ENCODE measurements around the gene KCNA10.

The KCNA10 gene

DNA sequence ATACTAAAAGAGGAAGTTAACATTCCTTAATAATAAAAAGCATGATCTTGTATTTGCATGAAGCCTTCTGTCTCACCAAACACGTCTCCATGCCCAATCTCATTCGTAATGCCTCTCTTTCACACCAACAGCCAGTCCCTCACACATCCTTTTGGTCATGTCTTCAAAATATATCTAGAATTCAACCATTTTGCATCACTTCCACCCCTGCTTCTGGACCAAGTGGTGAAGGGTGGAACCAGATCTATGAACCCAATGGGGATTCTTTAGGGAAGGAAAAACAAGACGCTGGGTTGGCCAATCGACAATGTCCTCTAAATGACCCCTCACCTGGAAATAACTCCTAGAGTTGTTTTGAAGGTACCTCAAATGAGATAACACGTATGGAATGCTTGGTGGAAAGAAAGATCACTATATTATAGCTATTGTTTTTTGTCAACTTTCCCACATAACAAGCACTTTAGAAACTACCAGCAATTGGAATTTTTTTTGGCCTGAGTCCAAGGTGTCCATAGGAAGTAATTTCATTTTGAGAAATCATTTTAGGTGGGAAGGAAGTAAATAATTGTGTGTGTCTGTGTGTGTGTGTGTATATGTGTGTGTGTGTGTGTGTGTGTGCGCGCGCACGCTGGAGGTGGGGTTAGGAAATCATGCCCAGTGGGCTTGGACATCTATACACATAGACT lies at the start of gene KCNA10:
Gene KCNA10 (minus strand): TSS at position 51 of the 686 bp plus-strand sequence. CDS start 388 bp downstream, outside the sequence.
- DNase-seq = no peak

DNA sequence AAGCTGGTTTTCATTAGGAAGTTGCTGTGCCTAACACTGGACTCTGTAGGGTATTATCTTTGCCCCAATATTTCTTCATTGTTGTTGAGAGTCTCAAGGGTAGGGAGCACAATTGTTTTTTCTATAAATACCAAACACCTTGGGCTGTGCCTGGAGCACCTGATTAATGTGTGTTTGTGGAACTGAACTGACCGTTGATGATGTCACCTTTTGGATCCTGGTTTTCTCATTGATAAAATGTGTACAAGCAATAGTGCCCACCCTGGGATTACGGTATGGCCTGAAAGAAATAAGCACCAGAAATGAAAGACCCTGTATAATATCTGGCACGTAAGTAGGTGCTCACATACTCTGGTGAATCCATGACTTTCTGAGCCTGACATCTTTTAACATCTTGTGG lies 47.9 kb upstream of the KCNA10 start:
- DNase-seq = no peak

DNA sequence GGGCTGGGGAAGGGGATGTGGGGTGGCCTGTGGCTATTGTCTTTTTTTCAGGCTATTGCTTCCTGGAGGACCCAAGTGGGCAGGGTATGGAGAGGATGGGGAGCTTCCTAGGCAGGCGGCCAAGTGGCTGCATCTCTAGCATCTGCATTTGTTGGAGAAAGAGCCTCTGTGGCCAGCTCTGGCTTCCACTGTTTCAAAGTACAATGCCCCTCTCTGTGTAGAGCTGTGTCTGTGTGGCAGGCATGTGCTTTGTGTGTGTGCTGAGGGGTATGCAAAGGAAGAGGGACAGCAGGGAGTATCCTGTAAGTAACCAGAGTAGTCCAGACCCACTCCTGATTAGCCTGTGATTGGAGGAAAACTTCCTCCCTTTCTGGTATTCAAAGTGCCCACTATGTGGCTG lies 46.6 kb upstream of the KCNA10 start:
- DNase-seq = peak in 54 of 56 donors; percentile 28 to 94 (median 83)

DNA sequence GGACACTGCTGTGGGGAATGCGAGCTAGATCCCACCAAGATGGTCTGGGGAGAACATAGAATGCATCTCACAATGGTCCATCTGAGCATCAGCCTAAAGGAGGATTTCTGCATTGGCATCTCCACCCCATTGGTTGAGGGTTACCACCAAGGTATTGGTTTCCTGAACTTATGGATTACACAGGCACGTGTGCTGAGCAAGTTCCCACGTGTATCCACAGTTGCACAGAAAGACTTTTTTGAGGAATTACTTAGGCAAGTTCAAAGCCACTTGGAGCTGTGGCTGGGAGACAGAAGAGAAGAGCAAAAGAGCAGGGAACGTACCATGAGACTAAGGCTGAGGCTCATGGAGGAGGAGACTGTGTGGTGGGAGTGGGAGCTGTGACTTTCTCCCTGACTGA lies 44.1 kb upstream of the KCNA10 start:
- no peak for DNase-seq

DNA sequence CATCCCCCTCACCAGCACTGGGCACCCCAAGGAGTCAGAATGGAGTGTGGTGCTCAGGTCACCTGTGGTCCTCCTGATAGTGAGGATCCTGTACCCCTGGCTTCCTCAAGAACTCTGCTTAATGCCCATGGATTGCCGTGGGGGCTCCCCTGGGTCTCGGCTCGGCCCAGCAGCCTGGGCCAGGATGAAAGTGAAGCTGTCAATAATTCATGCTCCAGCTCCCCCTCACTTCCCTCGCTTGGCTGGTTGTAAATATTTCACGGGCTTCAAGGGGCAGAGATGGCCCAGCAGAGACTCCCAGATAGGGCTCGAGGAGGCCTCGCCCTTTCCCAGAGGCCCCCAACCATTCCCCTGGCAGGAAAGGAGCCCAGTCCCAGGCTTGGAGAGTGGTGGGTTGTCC lies 42.6 kb upstream of the KCNA10 start:
- no peak for DNase-seq

DNA sequence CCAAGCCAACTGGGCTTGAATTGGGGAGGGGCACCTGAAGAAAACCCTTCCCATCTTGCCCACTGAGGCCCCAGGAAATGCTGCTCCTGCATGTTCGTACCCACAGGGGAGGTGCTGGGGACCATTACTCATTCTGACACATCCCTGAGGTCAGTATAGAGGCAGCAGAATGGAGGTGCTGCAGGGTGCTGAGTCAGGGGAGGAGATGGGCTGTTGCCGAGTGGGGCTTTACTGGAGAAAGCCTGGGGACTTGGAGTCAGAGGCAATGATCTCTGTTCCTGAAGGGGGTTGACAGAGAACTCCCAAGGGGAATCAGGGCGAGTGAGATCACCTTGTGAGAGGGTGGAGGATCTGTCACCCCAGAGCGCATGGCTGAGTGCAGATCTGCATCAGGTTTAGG lies 40.2 kb upstream of the KCNA10 start:
- no peak for DNase-seq

DNA sequence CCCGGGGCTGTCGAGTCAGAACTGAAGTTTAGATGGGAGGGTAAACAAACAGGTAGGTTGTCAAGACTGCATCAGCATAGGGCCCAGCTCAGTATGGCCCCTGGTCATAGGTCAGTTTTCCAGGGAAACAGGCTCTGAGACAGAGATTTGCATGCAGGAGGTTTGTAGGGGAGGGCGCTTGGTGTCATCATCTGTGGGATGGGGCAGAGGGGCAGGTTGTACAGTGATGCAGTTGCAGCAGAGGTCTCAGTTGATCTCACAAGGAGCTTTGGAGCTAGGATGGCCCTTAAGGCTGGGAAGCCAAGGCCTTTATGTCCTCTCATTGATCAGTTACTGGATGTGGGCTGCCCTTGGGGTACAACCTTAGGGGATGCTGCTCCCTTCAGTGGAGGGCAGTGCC lies 38.5 kb upstream of the KCNA10 start:
- DNase-seq = no peak

DNA sequence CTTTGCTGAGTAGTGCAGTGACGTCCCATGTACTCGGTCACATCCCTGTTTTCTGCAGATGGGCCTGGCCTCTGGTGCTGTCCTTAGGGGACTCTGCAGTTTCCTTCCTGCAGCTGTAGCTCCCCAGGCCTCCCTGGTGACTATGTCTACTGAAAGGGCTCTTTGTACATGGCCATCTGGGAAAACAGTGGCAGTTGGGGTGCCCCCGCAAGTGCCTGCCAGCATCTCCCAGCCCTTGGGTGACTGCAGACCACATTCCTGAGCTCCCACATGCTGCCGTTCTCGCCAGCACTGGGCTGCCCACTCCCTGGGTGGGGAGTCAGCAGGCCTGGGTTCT lies 37.5 kb upstream of the KCNA10 start:
- DNase-seq = peak in 55 of 56 donors; percentile 49 to 97 (median 91)

DNA sequence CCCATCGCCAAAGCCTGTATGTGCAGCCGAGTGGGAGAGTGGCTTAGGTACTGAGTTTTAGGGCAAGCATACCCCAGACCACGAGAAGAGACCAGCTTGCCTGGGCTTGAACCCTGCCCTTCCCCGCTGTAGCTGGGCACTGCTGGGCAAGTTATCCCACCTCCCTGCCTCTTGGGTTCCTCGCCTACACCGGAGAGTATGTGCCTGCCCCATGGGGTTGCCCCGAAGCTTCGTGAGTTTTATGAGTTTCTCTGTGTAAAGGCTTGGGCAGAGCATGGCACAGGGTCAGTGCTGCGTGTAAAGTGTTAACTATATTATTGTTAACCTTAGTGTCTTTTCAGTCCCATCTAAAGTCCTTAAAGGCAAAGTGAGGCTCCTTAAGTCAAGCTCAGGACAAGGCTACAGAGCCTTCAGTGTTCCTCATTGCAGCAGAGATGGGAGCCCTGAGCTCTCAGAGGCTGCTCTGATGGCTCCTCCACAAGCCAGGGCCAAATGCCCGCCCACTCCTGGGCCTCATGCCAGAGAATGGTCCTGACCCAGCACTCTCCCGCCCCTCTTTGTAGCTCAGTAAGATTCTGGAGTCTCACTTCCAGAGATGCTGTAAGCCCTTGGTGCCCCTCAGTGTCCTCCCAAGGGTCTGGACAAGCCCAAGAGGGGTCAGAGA lies 37.0 kb upstream of the KCNA10 start:
- peak in 51 of 56 donors; percentile 49 to 97 (median 91) for DNase-seq

DNA sequence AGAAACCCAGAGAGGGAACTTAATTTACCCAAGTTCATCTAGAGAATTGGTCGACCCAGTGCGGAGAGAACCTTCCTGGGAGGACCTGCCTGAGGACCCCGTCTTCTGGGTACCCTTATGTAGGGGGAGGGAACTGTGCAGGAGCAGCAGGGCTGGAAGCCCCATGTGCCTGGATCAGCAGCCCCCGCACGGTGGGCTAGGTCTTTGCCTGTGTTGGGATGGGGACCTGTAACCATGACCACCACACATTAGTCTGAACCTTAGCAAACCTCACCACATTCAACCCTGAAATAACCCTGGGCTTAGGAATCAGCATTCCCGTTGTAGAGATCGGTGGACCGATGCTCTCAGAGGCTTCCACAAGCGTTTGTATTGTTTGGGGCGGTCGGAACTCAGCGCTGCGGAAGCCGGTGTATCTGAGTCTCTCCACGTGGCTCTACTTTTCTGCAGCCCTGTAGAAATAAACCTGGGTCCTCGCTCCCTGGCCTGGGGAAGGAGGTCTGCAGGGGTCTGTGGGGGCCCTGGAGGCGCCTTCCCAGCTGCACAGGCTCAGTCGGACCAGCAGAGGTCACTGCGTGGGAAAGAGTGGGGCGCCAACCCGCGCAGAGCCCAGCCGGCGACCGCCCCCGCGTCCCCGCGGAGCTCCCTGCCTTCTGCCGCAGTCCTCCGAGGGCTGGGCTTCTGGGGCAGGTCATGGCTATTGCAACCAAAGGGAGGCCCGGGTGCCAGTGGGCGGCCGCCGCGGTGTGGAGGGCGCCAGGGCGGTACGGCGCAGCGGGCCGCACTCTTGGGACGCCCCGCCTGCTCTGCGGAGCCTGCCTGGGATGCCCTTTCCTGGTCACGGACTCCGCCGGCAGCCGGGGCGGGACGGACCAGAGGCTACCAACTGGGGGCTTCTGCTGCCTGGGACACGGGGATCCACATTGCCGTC lies 36.2 kb upstream of the KCNA10 start:
- DNase-seq = peak in 52 of 56 donors; percentile 15 to 89 (median 66)

DNA sequence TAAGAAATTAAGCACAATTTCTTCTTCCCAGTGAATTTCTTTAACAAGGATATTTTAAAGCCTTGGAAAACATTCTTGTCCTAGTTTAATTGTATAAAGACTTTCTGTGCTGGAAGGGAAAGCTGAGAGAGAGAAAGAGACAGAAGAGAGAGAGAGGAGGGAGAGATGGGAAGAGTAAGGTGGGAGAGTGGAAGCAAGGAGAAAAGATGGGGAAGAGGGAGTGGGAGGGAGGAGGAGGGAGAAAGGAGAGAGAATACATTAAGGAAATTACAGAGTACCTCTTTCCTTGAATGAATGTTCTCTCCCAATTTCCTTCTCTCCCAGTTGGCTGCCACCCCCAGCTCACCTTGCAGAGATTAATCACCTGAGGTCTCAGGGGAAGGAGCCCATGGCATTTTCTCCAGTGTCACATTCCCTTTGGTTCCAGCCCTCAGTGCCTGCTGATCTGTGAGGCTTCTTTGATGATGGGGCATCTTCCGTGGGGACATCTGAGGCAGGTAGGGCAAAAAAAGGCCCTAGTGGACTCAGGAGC lies 32.4 kb upstream of the KCNA10 start:
- DNase-seq = peak in 3 of 56 donors; percentile 4 to 7 (median 5)

DNA sequence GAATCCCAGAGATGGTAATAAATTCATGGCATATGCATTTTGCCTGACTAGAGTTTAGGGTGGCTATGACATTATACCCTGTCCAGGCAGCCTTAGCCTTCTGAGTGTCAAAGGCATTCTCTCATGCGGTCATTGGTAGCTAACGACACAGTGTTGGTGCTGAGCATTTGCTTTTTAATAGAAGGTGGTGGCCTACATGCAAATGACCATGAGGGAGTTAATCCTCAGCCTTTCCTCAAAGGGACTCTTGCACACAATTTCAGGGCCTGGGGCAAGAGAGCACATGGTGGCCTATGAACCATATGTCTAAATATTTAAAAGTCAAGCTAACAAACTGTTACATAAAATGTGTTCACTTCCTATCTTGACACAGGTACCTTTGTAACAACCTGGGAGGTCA lies 30.9 kb upstream of the KCNA10 start:
- no peak for DNase-seq

DNA sequence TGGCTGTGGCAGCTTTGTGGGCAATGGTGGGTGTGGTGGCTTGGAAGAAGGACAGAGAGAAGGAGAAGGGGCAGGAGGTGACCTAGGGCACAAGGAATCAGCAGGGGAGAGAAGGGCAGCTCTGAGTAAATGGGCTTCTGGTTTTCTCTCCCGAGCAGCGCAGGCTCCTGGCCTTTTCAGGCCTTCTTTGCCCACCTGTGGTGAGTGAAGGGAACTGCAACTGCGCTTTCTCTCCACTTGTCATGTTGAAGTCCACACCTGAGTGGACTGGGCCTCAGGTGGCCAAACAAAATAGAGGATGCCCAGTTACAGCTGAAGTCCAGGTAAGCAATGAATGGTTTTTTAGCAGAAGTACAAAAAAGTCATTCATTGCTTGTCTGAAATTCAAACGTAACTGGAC lies 29.4 kb upstream of the KCNA10 start:
- DNase-seq = no peak

DNA sequence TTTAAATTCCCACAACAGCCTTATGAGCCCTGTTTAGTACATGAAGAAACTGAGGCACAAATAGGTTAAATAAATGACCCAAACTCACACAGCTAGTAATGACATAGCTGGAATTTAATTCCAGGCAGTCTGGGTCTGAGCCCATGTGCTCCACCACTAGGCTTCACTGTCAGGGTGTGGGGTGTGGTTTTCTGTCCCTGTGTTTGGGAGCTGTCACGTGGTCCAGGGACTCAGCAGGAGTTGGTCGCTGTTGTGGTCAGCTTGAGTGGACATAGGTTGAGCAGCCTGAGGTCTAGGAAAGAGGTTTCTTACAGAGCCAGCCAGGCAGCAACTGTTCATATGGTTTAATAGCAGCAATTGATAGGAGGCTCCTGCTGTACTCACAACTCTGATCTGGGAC lies 28.0 kb upstream of the KCNA10 start:
- DNase-seq = no peak

DNA sequence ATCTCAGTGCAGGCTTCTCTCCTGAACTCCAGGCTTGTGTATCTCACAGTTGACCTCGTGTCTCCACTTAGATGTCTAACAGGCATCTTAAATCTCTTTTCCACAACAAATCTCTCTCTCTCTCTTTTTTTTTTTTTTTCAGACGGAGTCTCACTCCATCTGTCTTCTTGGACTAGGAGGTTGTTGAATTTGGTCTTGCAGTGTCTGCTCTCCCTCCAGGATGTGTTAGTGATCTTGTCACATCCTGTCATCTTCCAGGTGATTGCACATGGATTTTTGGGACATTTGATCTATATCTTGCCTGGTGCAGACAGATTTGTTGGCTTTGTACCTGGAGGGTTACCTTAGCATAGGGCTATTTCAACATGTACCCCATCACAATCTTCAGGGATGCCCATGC lies 26.5 kb upstream of the KCNA10 start:
- no peak for DNase-seq

DNA sequence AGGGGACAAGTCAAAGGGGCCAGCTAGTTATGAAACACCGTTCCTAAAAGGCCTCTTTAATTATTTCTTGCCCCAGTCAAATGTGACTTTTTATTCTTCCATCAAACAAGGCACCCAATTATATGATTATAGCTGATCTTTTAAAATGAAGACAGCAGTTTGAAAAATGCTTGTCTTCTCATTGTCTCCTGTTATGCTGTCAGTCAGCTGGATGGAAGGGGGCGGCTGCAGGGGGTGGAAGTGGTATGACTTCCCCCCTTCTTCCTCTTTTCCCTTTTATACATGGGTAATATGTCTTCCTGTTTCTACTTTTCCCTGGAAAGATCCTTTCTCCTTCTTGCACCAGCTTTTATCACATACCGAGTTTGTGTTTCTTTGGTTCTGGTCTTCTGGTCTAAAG lies 25.8 kb upstream of the KCNA10 start:
- peak in 7 of 56 donors; percentile 4 to 29 (median 6) for DNase-seq

DNA sequence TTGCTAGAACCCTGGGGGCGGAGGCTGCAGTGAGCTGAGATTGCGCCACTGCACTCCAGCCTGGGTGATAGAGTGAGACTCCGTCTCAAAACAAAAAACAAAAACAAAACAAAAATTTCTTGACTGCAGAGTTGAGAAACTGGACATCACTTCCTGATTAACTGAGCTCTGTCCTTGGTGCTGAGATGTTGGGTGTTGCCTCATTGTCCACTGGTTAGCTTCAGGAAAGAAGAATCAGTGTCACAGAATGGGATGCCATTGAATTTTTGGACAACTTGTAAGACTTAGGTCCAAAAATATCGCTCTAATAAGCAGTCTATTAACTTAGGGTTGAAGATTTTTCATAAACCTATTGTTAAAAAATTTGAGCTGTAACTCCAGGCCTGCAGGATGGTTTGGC lies 23.8 kb upstream of the KCNA10 start:
- DNase-seq = no peak

DNA sequence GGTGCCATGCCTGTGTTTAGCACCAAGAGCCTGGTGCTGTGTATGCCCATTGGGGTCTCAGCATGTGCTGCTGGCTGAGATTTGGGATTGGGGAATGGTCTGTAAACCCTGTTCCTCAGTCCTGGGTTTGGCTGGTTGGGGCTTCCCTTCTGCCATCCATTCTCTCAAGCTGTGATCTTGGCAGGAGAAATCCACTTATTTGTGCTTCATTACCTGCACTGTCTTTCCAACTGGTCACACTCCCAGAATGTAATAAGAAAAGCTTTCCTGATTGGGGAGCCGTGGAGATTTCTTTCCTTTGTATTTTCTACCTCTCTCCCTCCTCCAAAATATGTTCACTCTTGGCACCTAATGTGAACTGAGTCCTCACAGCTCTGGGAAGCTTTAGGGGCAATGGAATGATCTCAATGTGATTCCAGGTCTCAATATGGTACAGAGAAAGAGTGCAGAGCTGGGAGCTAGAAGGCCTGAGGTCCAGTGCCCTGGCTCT lies 23.0 kb upstream of the KCNA10 start:
- no peak for DNase-seq

DNA sequence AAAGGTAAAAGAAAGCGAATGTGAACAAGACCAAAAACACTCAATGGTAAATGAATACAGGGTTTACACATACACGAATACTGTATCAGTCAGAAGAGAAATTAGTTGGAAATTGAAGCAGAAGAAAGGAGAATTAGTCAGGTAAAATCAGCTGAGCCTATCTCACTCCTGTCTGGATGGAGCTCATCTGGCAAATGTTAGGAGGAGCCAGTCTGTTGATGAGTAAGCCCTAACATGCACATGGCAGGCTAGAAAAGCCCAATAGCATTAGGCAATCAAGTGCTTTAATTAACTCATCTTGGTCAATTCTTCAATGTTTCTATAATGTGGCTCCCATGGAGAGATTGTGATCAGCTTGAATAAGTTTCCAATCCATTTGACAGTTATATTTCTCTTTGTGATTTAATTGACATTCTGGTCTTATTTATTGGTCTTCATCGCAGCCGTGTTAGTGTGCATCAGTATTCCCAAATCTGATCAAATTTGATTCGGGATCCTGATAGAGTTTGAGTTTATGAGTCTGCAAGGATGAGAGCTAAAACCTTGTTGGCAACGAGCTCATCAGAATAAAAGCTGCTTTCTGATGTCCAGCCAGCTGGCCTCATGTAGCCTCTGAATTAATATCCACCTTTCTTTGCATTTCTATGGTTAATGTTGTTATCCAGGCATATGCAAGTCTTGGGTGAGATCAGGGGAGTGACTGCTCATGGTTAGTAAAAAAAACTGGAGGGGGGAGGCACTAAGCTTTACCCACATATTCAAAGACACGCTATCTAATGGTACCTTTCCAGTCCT lies 22.1 kb upstream of the KCNA10 start:
- DNase-seq = no peak

DNA sequence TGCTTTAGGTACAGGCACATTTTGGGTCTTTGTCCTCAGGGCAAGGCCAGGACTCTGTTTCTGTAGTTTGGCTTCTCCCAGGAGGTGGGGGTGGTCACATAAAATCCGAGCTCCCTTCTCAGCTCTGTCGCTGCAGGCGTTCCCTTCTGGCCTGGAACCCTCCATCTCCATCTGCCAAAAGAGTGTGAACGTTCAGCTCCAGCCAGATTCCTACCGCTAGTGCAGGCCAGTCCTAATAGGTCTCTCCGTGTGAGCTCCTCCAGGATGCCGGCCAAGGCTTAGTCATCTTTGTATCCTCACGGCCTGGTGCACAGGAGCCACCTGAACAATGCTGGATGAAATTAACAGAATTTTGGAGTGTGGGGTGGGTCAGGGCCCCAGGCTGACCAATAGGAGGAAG lies 19.9 kb upstream of the KCNA10 start:
- DNase-seq = peak in 20 of 56 donors; percentile 4 to 46 (median 22)

DNA sequence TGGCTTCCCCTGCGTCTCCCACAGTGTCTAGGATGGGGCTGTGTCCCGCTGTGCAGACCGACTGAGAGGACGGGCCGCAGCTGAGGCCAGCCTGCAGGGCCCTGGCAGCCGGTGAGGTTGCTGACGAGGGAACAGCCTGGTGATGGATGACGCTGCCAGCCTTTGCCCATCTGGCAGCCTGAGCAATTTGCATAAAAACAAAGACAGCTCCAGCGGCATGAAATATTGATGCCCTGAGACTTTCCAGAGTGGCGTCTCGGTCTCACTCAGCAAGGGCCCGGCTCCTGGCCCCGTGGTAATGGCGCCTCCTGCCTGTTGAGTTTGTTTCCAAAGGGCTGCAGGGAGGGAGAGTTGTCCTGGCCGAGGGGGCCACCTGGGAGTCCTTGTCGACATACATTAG lies 19.1 kb upstream of the KCNA10 start:
- DNase-seq = peak in 41 of 56 donors; percentile 6 to 77 (median 50)
